Measurements from ENCODE around the gene USE1. TPM values are rescaled to one million over a fixed set of nuclear protein-coding genes. Genes with fewer than 3 reads are reported as not detected.

Gene USE1
- total and polyA plus RNA-seq, 9 of the 15 experiments (the other 6 are each of a cell fraction or from before 2014, with no cell fraction given) = 17.3 to 52.4 (median 34.0) TPM

GRCh38 chr19:17266975-17267788 is 52.0 kb downstream of the USE1 start, which contains the start of gene BABAM1 (continued):
- TF ChIP-seq THAP12 (CRISPR knock-in tag; IDR thresholded peaks at IDR 0.05) (0 out of 2 replicates have a peak, but pooled peaks have one; percentile 53), CREB5 (CRISPR knock-in tag; IDR thresholded peaks at IDR 0.05) (no peak), POLR2AphosphoS2 (IDR thresholded peaks at IDR 0.05; ENCODE audit: low read length) (0 out of 2 replicates have a peak, but pooled peaks have one; percentile 53), E2F5 (CRISPR knock-in tag; IDR thresholded peaks at IDR 0.05) (no peak), ZNF431 (CRISPR knock-in tag; IDR thresholded peaks at IDR 0.05) (no peak), CTBP1 (IDR thresholded peaks at IDR 0.05; ENCODE audit: borderline replicate concordance) (peak; percentile 21; the same call in 1 of the 2 replicates), ZNF512 (tag; IDR thresholded peaks at IDR 0.05) (no peak), ZNF766 (CRISPR knock-in tag; conservative IDR thresholded peaks at IDR 0.05) (peak; percentile 97), ADNP (tag; IDR thresholded peaks at IDR 0.05) (no peak), KAT7 (CRISPR knock-in tag; IDR thresholded peaks at IDR 0.05; ENCODE audit: borderline replicate concordance) (no peak), TSHZ1 (CRISPR knock-in tag; IDR thresholded peaks at IDR 0.05) (no peak), PCBP2 (IDR thresholded peaks at IDR 0.05; ENCODE audit: low read depth, low read length, poor library complexity, severe bottlenecking) (no peak), NFIC (IDR thresholded peaks at IDR 0.05) (no peak), E2F1 (CRISPR knock-in tag; IDR thresholded peaks at IDR 0.05) (no peak), MCM7 (IDR thresholded peaks at IDR 0.05) (no peak), TCF7 (IDR thresholded peaks at IDR 0.05; ENCODE audit: borderline replicate concordance) (no peak)

All from K562 (cell line).